ENCODE data around the gene PTPN14. TPM values are rescaled to one million over a fixed set of nuclear protein-coding genes. Genes with fewer than 3 reads are reported as not detected.

Gene PTPN14
- total RNA-seq, 4 donors from 2014 or later, result 42.8 to 63.8 (median 50.4) TPM

DNA sequence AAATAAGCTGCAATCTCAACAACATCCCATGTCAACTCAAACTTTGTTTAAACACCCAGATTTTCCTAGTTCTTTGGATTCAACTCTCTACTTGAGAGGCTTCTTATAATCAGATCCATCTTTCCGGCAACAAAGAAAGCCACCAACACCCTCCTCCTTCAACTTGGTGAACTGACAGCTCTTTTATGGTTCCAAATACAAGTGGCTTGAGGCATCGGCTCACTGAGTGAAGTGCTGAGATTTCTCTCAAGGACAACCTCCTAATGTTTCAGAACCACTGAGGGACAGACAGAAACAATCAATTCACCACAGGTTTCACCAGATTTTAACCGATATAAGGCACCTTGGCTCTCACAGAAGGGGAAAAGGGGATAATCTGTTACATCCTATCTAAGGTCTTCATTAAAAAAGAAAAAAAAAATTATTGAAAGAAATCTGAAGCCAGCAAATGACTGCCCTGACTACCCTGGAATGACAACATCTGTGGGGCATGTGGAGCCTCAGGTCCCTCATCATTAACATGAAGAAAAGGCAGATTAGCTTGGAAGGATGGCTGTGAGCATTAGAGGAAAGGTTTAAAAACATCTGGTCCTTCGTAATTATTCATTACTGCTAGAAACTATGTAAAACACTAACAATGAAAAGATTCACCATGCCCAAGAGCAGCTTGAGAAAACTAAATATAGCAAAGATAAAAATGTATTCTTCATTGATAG, 50.9 kb downstream of the PTPN14 start:
- no peaks in the 10 kb centered on the region for H3K27me3 ChIP-seq
- H3K9me3 ChIP-seq, result no peaks in the 10 kb centered on the region
- no peak for DNase-seq
- TF ChIP-seq, protein P1, sequence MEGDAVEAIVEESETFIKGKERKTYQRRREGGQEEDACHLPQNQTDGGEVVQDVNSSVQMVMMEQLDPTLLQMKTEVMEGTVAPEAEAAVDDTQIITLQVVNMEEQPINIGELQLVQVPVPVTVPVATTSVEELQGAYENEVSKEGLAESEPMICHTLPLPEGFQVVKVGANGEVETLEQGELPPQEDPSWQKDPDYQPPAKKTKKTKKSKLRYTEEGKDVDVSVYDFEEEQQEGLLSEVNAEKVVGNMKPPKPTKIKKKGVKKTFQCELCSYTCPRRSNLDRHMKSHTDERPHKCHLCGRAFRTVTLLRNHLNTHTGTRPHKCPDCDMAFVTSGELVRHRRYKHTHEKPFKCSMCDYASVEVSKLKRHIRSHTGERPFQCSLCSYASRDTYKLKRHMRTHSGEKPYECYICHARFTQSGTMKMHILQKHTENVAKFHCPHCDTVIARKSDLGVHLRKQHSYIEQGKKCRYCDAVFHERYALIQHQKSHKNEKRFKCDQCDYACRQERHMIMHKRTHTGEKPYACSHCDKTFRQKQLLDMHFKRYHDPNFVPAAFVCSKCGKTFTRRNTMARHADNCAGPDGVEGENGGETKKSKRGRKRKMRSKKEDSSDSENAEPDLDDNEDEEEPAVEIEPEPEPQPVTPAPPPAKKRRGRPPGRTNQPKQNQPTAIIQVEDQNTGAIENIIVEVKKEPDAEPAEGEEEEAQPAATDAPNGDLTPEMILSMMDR (IDR thresholded peaks at IDR 0.05 in 4 of 5, conservative IDR thresholded peaks at IDR 0.05 in 1 of 5), result no peak
- TF ChIP-seq POLR2A (IDR thresholded peaks at IDR 0.05), result no peak
- intact Hi-C loops (cut with DNase I; ENCODE audit: low total_unique reads), result no loop called here
- H3K27ac ChIP-seq, result peak overlapping the region; percentile 72 to 90 (median 78)
- H3K4me1 ChIP-seq, result peaks cover 66 to 86% of the 10 kb centered on the region in 2 donors
- H3K36me3 ChIP-seq, result no peaks in the 10 kb centered on the region
- H3K4me3 ChIP-seq, result no peak overlapping the region
- in situ Hi-C loops (cut with MboI; ENCODE audit: low sequenced_read_pairs in 4 of 4), result no loop called here
- ATAC-seq, result no peak

DNA sequence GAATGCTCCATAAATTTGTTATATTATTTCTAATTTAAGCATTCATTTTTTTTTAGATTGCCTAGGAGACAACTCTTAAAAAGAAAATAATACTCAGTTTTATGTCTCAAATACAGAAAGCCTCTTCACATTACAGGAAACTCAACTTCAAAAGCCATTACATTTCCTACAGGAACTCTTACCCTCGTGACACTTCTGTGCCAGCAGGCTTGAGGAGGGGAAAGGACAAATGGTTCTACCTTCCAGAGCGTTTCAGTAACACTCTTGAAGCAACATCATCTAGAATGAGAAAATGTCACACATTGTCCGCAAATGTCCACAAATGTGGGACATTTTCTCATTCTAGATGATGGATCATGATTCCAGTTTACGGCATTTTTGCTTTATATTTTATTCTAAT, 51.7 kb downstream of the PTPN14 start:
- in situ Hi-C loops (cut with MboI; ENCODE audit: low sequenced_read_pairs in 4 of 4) (no loop called here), intact Hi-C loops (cut with DNase I; ENCODE audit: low total_unique reads) (no loop called here)
- no peaks in the 10 kb centered on the region for H3K27me3 ChIP-seq
- TF ChIP-seq, protein P1 (IDR thresholded peaks at IDR 0.05 in 4 of 5, conservative IDR thresholded peaks at IDR 0.05 in 1 of 5), result no peak
- no peak for TF ChIP-seq POLR2A (IDR thresholded peaks at IDR 0.05)
- H3K4me3 ChIP-seq, result no peak overlapping the region
- H3K4me1 ChIP-seq, result peaks cover 68 to 86% of the 10 kb centered on the region in 2 donors
- ATAC-seq, result peak; percentile 48 to 53
- DNase-seq, result peak in 1 of 2 donors; percentile 43
- peak overlapping the region; percentile 72 to 90 (median 78) for H3K27ac ChIP-seq
- H3K9me3 ChIP-seq, result no peaks in the 10 kb centered on the region
- H3K36me3 ChIP-seq, result no peaks in the 10 kb centered on the region

DNA sequence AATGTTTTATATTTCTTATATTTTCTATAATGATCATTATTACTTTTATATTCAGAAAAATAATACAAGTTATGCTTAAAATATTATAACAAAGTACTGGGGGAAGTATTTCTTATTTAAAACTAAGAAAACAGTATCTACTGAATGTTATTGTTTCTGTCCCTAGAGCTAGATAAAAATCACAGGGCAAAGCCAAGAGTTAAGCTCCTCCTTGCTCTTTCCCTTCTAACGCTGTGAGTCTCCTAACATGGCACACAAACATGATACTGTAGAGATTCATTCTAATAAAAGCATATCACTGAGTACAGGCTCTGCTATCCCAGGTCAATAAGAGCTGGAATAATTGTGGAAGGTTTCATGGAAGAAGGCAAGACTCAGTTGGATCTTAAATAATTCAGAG, 53.4 kb downstream of the PTPN14 start:
- intact Hi-C loops (cut with DNase I; ENCODE audit: low total_unique reads) (no loop called here), in situ Hi-C loops (cut with MboI; ENCODE audit: low sequenced_read_pairs in 4 of 4) (no loop called here)
- Histone ChIP-seq H3K9me3 (no peaks in the 10 kb centered on the region), H3K27ac (peak overlapping the region; percentile 72 to 90 (median 78)), H3K4me3 (no peak overlapping the region), H3K27me3 (no peaks in the 10 kb centered on the region), H3K4me1 (peaks cover 65 to 83% of the 10 kb centered on the region in 2 donors), H3K36me3 (no peaks in the 10 kb centered on the region)
- no peak for ATAC-seq
- TF ChIP-seq POLR2A (IDR thresholded peaks at IDR 0.05), result no peak
- TF ChIP-seq, protein P1 (IDR thresholded peaks at IDR 0.05 in 4 of 5, conservative IDR thresholded peaks at IDR 0.05 in 1 of 5), result no peak
- DNase-seq, result no peak

DNA sequence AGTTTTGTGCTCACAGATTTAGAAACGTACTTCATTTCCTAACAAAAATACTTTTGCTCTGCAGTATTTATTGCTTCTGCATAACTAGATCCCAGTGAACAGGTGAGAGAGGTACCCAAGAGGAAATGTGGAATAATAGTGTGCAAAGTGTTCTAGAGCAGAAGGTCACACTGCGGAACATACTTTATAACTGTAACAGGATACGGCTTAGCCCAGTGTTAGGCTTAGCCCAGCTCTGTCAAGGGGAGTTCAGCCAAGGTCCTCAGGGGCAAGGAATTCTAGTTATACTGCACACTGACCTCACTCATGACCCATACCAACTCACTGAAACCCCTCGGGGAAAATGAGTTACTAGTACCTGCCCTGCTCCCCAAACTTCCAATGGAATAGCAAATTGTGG, 55.3 kb downstream of the PTPN14 start:
- intact Hi-C loops (cut with DNase I; ENCODE audit: low total_unique reads), result no loop called here
- TF ChIP-seq, protein P1 (IDR thresholded peaks at IDR 0.05 in 4 of 5, conservative IDR thresholded peaks at IDR 0.05 in 1 of 5), result no peak
- TF ChIP-seq POLR2A (IDR thresholded peaks at IDR 0.05), result no peak
- H3K27ac ChIP-seq, result peak overlapping the region; percentile 72 to 90 (median 78)
- H3K9me3 ChIP-seq, result no peaks in the 10 kb centered on the region
- in situ Hi-C loops (cut with MboI; ENCODE audit: low sequenced_read_pairs in 4 of 4), result no loop called here
- ATAC-seq (peak; percentile 85 to 88), DNase-seq (peak; percentile 29 to 60)
- no peak overlapping the region for H3K4me3 ChIP-seq
- no peaks in the 10 kb centered on the region for H3K36me3 ChIP-seq
- H3K4me1 ChIP-seq, result peaks cover 72 to 94% of the 10 kb centered on the region in 2 donors
- no peaks in the 10 kb centered on the region for H3K27me3 ChIP-seq
